Stromal cell of bone marrow (primary cell): Measurements from ENCODE around the gene MAN1A1.
"Not testable (repeated sequence)": the region's sequence is repeated elsewhere in the genome, so short reads cannot be mapped to it uniquely, and the experiment has no call there.

Source experiments
- DNase-seq: peaks from one replicate; pipeline ENCODE4 v3.0.0-alpha.2; 2012; ENCODE audit warnings: low read depth

MAN1A1 gene

DNA sequence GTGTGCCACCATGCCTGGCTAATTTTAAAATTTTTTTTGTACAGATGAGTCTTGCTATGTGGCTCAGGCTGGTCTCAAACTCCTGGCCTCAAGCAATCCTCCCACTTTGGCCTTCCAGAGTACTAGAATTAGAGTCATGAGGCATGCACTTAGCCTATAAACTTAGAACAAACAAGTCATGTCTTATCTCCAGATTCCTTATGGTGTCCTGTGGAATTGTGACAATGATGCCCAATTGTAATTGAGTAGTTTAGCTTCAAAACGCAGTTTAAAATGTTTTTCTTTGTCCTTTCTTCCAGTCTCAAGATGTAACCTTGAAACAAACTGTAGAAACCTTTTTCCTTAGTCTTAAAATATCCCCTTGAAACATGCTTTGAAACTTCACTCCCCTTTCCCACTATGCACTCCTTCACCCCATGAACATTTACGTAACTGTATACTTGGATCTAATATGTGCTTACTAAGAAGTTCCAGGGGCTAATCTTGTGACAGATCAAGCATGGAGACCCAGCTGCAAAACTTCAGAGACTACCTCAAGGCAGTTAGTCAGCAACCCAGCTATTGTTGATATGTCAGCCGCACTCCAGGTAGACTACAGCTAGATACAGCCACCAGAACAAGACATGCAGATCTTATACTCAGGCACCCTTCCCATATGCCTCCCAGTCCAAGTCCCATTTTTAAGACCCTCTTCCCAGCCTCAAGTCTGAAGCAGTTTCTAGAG, 46.2 kb downstream of the MAN1A1 start:
- DNase-seq, result no peak

DNA sequence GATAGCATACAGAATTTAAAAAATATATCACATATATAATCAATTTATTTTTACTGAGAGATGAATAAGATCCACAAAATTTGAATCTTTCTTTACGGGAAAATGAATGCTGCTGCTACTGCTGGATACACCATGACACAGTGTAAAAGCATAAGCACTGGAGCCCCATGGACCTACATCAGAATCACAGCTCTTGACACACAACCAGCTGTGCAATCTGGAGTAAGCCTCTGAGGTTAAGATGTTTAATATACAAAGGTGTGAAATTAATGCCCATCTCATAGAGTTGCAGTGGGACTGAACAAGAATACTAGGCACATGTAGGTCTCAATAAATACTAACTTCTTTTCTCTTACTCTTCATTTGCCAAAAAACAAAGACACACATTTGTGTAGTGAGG, 48.1 kb downstream of the MAN1A1 start:
- no peak for DNase-seq

DNA sequence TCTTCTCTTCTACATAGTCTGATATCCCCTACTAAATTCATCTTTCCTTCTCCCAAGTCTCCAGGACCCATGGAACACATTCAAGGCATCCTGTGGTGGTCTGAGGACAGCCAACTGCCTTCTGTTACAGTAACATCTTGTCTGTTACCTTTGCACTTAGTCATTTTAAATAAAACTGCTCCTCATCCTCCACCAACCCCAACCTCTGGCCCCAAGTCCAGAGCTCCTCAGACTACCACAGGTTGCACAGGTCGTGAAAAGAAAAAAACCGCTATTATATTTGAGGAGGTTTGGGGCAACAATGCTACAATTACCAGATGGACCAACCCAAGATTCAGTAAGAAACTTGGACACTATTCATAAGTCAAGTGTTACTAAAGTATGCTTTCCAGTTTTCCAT, 49.9 kb downstream of the MAN1A1 start:
- DNase-seq, result no peak

GRCh38 chr6:119297049-119297448, 52.5 kb downstream of the MAN1A1 start:
- no peak for DNase-seq

- no peak for DNase-seq
These were observed 53.2 kb downstream of the MAN1A1 start for GRCh38 chr6:119296036-119297035.

GRCh38 chr6:119294984-119295383, 54.6 kb downstream of the MAN1A1 start:
- DNase-seq, result no peak

GRCh38 chr6:119291060-119291459, 58.5 kb downstream of the MAN1A1 start:
- DNase-seq, result not testable (repeated sequence)

DNA sequence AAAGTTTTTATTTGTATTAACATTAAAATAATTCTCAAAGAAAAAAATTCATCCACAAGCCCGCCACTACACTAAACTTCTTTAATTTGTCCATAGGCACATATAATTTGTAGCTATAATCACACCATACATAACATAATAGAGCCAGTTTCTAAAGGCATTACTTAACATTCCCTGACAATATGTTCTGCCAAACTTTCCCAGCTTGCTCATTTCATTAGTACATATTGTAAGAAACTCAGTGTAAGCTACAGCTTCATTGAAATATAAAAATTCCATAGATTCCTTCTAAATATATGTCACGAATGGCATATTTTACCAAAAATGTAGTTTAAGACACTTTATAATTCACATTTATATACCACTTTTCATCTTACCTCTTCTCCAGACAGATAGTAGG, 59.3 kb downstream of the MAN1A1 start:
- DNase-seq, result no peak

DNA sequence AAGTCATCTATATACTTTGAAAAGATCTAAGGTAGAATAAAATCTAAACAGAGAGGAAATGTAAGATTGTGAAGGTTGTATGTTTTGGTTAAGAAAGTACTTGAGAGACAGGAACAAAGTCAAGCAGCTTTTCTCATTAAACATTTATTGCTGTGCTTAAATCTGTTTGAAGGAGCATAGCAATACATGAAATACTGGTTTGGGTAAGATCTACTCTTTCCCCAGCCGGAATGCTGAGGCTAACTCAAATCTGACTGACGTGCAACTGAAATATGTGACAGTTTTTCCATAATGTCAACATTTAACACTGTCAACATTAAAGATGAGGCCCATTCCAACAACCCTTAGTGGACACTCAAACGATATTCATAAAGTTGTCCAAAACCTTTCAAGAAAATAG, 59.9 kb downstream of the MAN1A1 start:
- no peak for DNase-seq

DNA sequence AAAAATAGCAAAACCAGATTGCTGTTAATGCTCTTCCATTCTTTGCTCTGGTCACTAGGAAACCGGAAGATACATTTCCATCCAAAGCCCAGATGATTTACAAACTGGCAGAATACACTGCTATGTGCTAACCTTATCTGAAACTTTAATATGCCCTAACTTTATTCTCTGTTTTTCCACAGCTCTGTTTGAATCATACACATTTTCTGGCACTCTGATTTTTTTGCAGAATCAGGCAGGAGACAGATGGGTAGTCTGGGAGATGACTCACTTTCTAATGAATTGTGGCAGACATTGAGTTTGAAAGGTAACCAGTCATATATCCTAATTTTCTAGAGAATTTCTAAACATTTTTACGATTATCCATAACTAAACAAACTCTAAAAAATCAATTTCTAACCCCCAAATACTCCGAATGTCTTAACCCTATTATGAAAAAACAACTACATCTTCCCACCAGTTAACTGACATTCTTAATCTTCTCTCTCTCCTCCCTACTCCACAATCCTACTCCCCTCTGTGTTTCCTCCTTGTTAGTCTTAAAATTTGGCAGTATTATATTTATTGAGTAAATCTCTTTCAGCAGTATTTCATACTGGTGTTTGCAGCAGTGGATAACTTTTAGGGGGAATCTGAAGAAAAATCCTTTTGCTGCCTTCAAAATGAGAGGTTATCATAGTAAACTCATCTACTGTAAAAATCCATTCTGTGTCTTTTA, 63.5 kb downstream of the MAN1A1 start:
- DNase-seq, result peak; percentile 53

- DNase-seq, result no peak
These were observed 64.6 kb downstream of the MAN1A1 start for GRCh38 chr6:119284861-119285521.

DNA sequence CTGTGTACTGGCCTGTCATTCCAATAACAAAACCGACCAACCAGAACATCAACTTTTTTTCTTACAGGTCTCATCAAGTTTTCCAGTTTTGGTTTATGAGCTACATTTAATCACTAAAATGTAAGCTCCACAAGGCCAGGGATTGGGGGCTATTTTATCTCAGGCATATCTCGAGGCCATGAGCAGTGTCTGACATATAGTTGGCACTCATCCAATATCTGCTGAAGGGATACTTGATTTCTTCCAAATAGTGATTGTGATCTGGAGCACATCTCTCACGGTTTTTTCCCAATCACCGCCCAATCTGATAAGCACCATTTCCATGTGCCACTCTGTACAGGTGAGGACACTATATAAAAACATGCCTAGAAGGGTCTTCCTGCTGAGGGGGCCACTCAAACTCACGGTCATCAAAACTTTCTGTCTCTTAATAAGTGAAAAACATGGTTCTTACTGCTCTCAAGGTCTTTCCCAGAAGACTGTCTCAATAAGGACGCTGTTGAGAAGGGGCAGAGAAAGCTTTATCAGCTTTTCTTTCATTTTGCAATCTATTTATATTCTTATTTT, 65.5 kb downstream of the MAN1A1 start:
- DNase-seq, result no peak

DNA sequence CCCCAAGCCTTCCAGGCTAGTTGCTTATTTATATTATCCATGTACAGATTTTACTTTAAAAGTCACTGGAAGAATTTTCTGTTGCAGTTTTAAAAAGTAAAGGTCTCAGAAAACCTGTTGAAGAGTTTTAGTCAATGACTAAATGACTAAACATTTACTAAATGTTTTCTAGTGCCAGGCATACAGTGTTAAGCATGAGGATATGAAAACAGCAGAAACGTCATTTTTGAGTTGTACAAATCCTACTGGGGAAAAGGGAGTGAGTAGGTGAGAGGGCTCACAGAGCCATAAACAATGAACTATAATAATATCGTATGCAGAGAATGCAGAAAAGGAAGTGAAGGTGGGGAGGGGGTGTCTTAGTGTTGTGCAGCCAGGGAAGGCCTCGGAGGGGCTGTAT, 66.3 kb downstream of the MAN1A1 start:
- DNase-seq, result no peak

- no peak for DNase-seq
These were observed 68.9 kb downstream of the MAN1A1 start for GRCh38 chr6:119280668-119281067.

DNA sequence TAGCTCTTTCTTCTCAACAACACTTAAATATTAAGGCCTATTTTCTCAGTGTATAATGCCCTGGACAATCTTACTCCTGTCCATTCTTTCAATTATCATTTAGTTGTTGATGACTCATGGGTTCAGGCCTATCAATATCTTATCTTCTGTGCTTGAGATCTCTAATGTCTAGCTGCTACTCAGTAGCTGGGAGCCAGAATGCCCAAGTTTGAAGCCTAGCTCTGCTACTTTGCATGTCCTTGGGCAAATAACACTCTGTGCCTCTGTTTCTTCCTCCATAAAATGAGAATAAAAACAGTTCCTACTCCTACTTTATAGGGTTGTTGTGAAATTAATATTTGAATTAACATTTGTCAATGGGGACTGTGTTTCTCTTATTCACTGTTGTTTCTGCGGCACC, 69.5 kb downstream of the MAN1A1 start:
- DNase-seq, result no peak

DNA sequence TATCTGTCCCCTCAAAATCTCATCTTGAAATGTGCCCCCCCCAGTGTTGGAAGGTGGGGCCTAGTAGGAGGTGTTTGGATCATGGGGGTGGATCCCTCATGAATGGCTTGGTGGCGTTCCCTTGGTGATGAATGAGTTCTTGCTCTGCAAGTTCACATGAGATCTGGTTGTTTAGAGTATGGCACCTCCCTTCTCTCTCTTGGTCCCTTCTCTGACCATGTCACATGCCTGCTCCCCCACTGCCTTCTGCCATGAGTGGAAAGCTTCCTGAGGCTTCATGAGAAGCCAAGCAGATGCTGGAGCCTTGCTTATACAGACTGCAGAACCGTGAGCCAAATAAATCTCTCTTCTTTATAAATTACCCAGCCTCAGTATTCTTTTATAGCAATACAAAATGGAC, 70.9 kb downstream of the MAN1A1 start:
- no peak for DNase-seq

- no peak for DNase-seq
These were observed 72.5 kb downstream of the MAN1A1 start for GRCh38 chr6:119277052-119277451.

DNA sequence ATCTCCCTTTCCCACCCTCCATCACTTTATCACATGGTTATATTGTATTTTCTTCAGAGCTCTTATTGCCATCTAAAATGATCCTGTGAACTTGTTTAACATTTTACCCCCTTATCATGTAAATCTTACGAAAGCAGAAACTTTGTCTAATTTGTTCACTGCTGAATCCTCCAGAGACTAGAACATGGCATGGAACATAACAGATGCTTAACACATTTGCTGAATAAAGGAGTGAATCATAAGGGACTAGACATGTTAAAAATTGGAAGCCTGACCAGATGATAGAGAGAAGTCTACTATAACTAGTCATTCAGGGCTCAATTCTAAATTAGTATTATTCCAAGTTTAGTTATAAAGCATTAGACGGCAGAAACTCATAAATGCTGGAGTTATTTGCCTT, 73.3 kb downstream of the MAN1A1 start:
- DNase-seq, result no peak

- DNase-seq, result no peak
These were observed 75.4 kb downstream of the MAN1A1 start for GRCh38 chr6:119274197-119274595.

GRCh38 chr6:119273272-119274196, 76.0 kb downstream of the MAN1A1 start:
- peak; percentile 76 for DNase-seq

DNA sequence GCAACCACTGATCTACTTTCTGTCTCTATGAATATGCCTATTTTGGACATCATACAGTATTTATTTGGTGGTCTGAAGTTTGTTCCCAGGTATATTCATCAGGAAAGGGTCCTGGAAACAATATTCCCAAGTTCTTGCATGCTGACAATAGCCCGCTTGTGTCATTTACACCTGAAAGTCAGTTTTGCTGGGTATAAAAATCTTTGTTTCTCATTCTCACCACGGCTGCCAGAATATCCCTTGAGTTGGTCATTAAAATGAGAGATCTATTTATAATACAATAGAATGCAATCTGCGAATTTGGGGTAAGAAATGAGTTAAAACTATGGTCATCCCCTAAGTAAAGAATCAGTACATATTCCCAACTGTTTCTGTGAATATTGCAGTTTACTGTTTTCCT, 79.0 kb downstream of the MAN1A1 start:
- no peak for DNase-seq
